Measurements from ENCODE around the gene GRIN2A.

The GRIN2A gene

DNA sequence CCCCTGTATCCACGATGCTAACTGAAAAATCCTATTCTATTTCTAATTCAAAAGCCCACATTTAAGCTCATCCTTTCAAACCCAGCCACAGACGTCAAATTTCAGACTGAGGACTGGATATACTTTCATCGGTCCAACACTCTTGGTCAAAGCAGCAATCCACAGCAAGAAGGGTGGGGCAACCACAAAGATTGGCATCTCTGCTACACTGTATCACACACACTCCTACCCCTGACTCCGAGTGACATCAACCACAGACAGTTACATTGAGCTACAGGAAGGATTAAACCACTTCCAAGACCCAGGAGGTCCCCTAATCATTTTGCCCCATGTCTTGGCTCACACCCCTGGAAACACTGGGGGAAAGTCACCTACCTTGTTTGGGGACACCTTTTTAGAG, 61.3 kb downstream of the GRIN2A start:
- no peak overlapping the region for H3K27ac ChIP-seq
- no peak for TF ChIP-seq ZFX (IDR thresholded peaks at IDR 0.05)
- no peak for TF ChIP-seq CTCF (conservative IDR thresholded peaks at IDR 0.05)

GRCh38 chr16:10114409-10114808, 67.8 kb downstream of the GRIN2A start:
- TF ChIP-seq ZFX (IDR thresholded peaks at IDR 0.05) (no peak), CTCF (conservative IDR thresholded peaks at IDR 0.05) (no peak)
- H3K27ac ChIP-seq = no peak overlapping the region

DNA sequence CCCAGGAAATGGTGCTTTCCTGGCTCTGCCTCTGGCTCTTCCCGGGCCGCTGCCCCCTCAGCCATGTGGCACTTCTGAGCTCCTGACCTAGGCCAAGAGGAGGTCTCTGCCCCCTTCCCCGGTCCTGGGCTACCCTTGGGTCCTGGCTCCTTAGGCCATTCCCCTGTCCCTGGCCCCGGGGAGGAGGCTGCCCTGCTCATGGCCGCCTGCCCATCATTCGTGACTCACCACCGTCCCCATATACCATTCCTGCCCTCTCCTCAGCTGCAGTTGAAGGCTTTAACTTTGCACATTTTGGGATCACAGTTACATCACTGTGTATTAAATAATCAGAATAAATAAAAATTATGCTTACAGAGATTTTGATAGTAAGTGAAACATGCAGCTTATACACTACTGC, 69.0 kb downstream of the GRIN2A start:
- TF ChIP-seq ZFX (IDR thresholded peaks at IDR 0.05) = no peak
- no peak for TF ChIP-seq CTCF (conservative IDR thresholded peaks at IDR 0.05)

DNA sequence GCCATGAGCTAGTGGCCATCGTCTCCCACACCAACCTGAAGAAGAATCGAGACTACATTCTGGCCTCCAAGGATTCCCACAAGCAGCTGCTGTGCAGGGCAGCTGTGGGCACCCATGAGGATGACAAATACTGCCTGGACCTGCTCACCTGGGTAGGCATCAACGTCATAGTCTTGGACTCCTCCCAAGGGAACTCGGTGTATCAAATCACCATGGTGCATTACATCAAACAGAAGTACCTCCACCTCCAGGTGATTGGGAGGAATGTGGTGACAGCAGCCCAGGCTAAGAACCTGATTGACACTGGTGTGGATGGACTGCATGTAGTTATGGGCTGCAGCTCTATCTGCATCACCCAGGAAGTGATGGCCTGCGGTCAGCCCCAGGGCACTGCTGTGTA, 70.2 kb downstream of the GRIN2A start:
- TF ChIP-seq ZFX (IDR thresholded peaks at IDR 0.05) (no peak), CTCF (conservative IDR thresholded peaks at IDR 0.05) (no peak)
- H3K27ac ChIP-seq = no peak overlapping the region

More for the DNA sequence above, 69.0 kb downstream of the GRIN2A start:
- H3K27ac ChIP-seq = no peak overlapping the region

GRCh38 chr16:10111156-10111761, 71.0 kb downstream of the GRIN2A start:
- TF ChIP-seq ZFX (IDR thresholded peaks at IDR 0.05) (no peak), CTCF (conservative IDR thresholded peaks at IDR 0.05) (no peak)

GRCh38 chr16:10110552-10110951, 71.7 kb downstream of the GRIN2A start:
- no peak for TF ChIP-seq CTCF (conservative IDR thresholded peaks at IDR 0.05)

More at GRCh38 chr16:10111156-10111761, 71.0 kb downstream of the GRIN2A start:
- H3K27ac ChIP-seq = no peak overlapping the region

GRCh38 chr16:10107081-10107480, 75.1 kb downstream of the GRIN2A start:
- H3K27ac ChIP-seq = no peak overlapping the region
- TF ChIP-seq CTCF (conservative IDR thresholded peaks at IDR 0.05) = no peak
- TF ChIP-seq ZFX (IDR thresholded peaks at IDR 0.05) = no peak

More at GRCh38 chr16:10110552-10110951, 71.7 kb downstream of the GRIN2A start:
- no peak overlapping the region for H3K27ac ChIP-seq

Measured in C4-2B (cell line).